Measurements from ENCODE around the gene RAB5B. TPM values are rescaled to one million over a fixed set of nuclear protein-coding genes. Genes with fewer than 3 reads are reported as not detected.

The RAB5B gene
- total and polyA plus RNA-seq, 2 donors (not counting 3 experiments of a cell fraction or from before 2014, with no cell fraction given), result 103 to 105 TPM

DNA sequence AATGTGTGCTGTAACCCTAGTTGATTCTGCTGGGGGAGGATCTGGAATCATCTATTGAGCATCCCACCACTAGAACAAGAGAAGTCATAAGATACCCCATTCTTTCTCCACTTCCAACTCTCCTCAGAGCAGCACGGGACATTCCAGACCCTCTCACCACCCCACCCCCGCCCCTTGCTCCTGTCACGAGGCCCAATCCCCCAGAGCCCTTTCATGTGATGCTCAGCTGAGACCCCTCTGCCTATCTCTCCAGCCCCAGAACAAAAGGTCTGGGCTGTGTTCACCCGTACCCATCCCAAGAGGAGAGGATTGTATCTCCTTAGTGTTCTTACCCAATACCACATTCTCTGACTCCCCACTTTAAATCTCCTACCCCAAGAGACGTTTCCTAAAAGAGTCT, 8.6 kb upstream of the RAB5B start:
- BruUV-seq (replicated peaks), result no TSS peak
- no peaks in the 10 kb centered on the region for H3K9me1 ChIP-seq (replicated peaks; ENCODE audit: control insufficient read depth, extremely low read depth, insufficient read depth, low read length)
- H3K79me2 ChIP-seq (ENCODE audit: control insufficient read depth, insufficient read depth, low read length), result peaks cover 13% of the 10 kb centered on the region
- no peaks in the 10 kb centered on the region for H3K9me3 ChIP-seq (replicated peaks; ENCODE audit: control insufficient read depth, insufficient read depth, low read length)
- H3K4me3 ChIP-seq (replicated peaks in 1 of 3; ENCODE audit: insufficient read depth in 1 of 3, low read depth in 1 of 3, low read length in 3 of 3), result no peak overlapping the region
- ChIA-PET CTCF (no interaction called here), POLR2A (no interaction called here)
- no peaks in the 10 kb centered on the region for H4K20me1 ChIP-seq (replicated peaks; ENCODE audit: control insufficient read depth, extremely low read depth, insufficient read depth, low read length)
- H3K27me3 ChIP-seq (ENCODE audit: control insufficient read depth in 2 of 2, insufficient read depth in 2 of 2, low read length in 2 of 2), result no peaks in the 10 kb centered on the region
- H2AFZ ChIP-seq (ENCODE audit: low read depth, low read length), result no peak overlapping the region
- no peak for DNase-seq (ENCODE audit: low read depth, low spot score)
- no peak overlapping the region for H3K9ac ChIP-seq (replicated peaks; ENCODE audit: extremely low read depth, insufficient read depth, low read length)
- no peak overlapping the region for H3K4me2 ChIP-seq (ENCODE audit: insufficient read depth, low read length)
- H3K27ac ChIP-seq (ENCODE audit: insufficient read depth, low read depth, low read length), result no peak overlapping the region
- TF ChIP-seq POLR2AphosphoS5 (IDR thresholded peaks at IDR 0.05; ENCODE audit: insufficient read depth, low read depth, low read length), result no peak
- no peak for TF ChIP-seq EZH2 (IDR thresholded peaks at IDR 0.05; ENCODE audit: borderline replicate concordance, low read depth, low read length, severe bottlenecking)
- no peak for TF ChIP-seq FOS (IDR thresholded peaks at IDR 0.05; ENCODE audit: borderline replicate concordance, insufficient read depth, low read length)
- TF ChIP-seq, protein P1, sequence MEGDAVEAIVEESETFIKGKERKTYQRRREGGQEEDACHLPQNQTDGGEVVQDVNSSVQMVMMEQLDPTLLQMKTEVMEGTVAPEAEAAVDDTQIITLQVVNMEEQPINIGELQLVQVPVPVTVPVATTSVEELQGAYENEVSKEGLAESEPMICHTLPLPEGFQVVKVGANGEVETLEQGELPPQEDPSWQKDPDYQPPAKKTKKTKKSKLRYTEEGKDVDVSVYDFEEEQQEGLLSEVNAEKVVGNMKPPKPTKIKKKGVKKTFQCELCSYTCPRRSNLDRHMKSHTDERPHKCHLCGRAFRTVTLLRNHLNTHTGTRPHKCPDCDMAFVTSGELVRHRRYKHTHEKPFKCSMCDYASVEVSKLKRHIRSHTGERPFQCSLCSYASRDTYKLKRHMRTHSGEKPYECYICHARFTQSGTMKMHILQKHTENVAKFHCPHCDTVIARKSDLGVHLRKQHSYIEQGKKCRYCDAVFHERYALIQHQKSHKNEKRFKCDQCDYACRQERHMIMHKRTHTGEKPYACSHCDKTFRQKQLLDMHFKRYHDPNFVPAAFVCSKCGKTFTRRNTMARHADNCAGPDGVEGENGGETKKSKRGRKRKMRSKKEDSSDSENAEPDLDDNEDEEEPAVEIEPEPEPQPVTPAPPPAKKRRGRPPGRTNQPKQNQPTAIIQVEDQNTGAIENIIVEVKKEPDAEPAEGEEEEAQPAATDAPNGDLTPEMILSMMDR (IDR thresholded peaks at IDR 0.05; ENCODE audit: extremely low read depth in 1 of 2, insufficient read depth in 1 of 2, low read depth in 1 of 2, low read length in 2 of 2), result no peak
- no peak for TF ChIP-seq GATA2 (IDR thresholded peaks at IDR 0.05; ENCODE audit: insufficient read depth, insufficient read length, low read depth, low read length)
- intact Hi-C loops (cut with micrococcal nuclease), result no loop called here
- dilution Hi-C loops (cut with MboI; ENCODE audit: extremely low pct_ligation_motif_present, low sequenced_read_pairs), result no loop called here
- no peak for FAIRE-seq
- H3K4me1 ChIP-seq (ENCODE audit: control insufficient read depth, extremely low read depth, insufficient read depth, low read length), result peaks cover 15% of the 10 kb centered on the region
- peaks cover 0 to 3% of the 10 kb centered on the region in 2 experiments for H3K36me3 ChIP-seq (ENCODE audit: control insufficient read depth in 2 of 2, extremely low read depth in 1 of 2, insufficient read depth in 2 of 2, low read length in 2 of 2)

DNA sequence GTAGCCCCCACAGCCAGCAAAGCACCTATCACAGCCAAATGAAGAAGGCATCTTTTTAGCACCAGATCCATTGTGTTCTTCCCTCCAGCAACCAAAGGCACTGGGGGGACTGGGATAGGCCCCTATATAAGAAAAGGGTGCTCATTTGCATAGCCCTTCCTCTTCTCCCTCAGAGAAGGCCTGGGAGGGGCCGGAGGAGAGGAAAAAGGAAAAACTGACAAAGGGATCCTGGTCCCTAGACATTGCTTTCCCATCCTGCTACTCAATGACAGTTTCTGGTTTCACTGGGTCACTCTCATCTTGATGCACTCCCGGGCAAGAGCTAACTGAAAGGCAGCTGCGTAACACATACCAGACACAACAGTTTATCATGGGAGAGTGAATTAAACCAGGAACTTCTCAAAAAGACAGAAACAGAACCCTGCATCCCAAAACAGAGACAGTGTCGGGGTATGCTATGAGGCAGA, 7.9 kb upstream of the RAB5B start, which contains the start of gene PMEL:
TSS of gene PMEL (minus strand) at position 102 of the 467 bp plus-strand sequence. CDS start at position 71, 31 bp downstream.
- Histone ChIP-seq H3K27ac (ENCODE audit: insufficient read depth, low read depth, low read length) (peak within 1 kb of the TSS; percentile 51), H3K36me3 (ENCODE audit: control insufficient read depth in 2 of 2, extremely low read depth in 1 of 2, insufficient read depth in 2 of 2, low read length in 2 of 2) (peaks cover 0 to 3% of the 10 kb centered on the region in 2 experiments), H2AFZ (ENCODE audit: low read depth, low read length) (peak within 1 kb of the TSS; percentile 98), H3K27me3 (ENCODE audit: control insufficient read depth in 2 of 2, insufficient read depth in 2 of 2, low read length in 2 of 2) (no peaks in the 10 kb centered on the region), H3K4me1 (ENCODE audit: control insufficient read depth, extremely low read depth, insufficient read depth, low read length) (peaks cover 15% of the 10 kb centered on the region), H3K9me1 (replicated peaks; ENCODE audit: control insufficient read depth, extremely low read depth, insufficient read depth, low read length) (no peaks in the 10 kb centered on the region), H3K79me2 (ENCODE audit: control insufficient read depth, insufficient read depth, low read length) (peaks cover 13% of the 10 kb centered on the region), H4K20me1 (replicated peaks; ENCODE audit: control insufficient read depth, extremely low read depth, insufficient read depth, low read length) (no peaks in the 10 kb centered on the region), H3K9ac (replicated peaks; ENCODE audit: extremely low read depth, insufficient read depth, low read length) (peak within 1 kb of the TSS; percentile 85), H3K9me3 (replicated peaks; ENCODE audit: control insufficient read depth, insufficient read depth, low read length) (no peaks in the 10 kb centered on the region), H3K4me3 (replicated peaks in 1 of 3; ENCODE audit: insufficient read depth in 1 of 3, low read depth in 1 of 3, low read length in 3 of 3) (peak within 1 kb of the TSS; percentile 48 to 68 (median 68)), H3K4me2 (ENCODE audit: insufficient read depth, low read length) (peak within 1 kb of the TSS; percentile 95)
- CTCF ChIA-PET, result no interaction called here
- no peak for TF ChIP-seq FOS (IDR thresholded peaks at IDR 0.05; ENCODE audit: borderline replicate concordance, insufficient read depth, low read length)
- no peak for TF ChIP-seq MYC (IDR thresholded peaks at IDR 0.05; ENCODE audit: low read depth, low read length)
- TF ChIP-seq, protein P1 (IDR thresholded peaks at IDR 0.05; ENCODE audit: extremely low read depth in 1 of 2, insufficient read depth in 1 of 2, low read depth in 1 of 2, low read length in 2 of 2), result no peak
- TF ChIP-seq POLR2AphosphoS5 (IDR thresholded peaks at IDR 0.05; ENCODE audit: insufficient read depth, low read depth, low read length), result no peak
- TF ChIP-seq JUN (IDR thresholded peaks at IDR 0.05; ENCODE audit: borderline replicate concordance, insufficient read depth, insufficient read length, low read depth), result no peak
- dilution Hi-C loops (cut with MboI; ENCODE audit: extremely low pct_ligation_motif_present, low sequenced_read_pairs) (no loop called here), intact Hi-C loops (cut with micrococcal nuclease) (no loop called here)
- peak; percentile 44 for FAIRE-seq
- peak; percentile 17 for DNase-seq (ENCODE audit: low read depth, low spot score)
- no TSS peak for BruUV-seq (replicated peaks)
- POLR2A ChIA-PET, result no interaction called here

All from endothelial cell of umbilical vein (primary cell).